Effector memory CD8-positive, alpha-beta T cell (primary cell): Measurements from ENCODE around the gene EREG.

Experiments
- ATAC-seq: fragments of 150-1000 bp; cut with Tn5 transposase; replicated peaks from 2 replicates; pipeline ENCODE4 v1.10.0; 2021; ENCODE audit warnings: mild to moderate bottlenecking, moderate library complexity
- DNase-seq, 3 experiments: peaks; one replicate each; pipeline ENCODE4 v3.0.0; 2021
- H3K27ac Mint-ChIP-seq, 2 donors: one replicate each; pipeline ENCODE4 v1.8.0; 2022; ENCODE audit warnings: mild to moderate bottlenecking in 2 of 2, mixed read lengths in 2 of 2, moderate library complexity in 2 of 2
- H3K27me3 Mint-ChIP-seq, 2 donors: one replicate each; pipeline ENCODE4 v1.8.0; 2022; ENCODE audit warnings: mixed read lengths in 2 of 2
- H3K36me3 Mint-ChIP-seq: one replicate; pipeline ENCODE4 v1.8.0; 2022; ENCODE audit warnings: mild to moderate bottlenecking, moderate library complexity, mixed read lengths; ENCODE audit not compliant: insufficient read depth
- H3K4me1 Mint-ChIP-seq, 2 donors: one replicate each; pipeline ENCODE4 v1.8.0; 2022; ENCODE audit warnings: low read depth in 2 of 2, mixed read lengths in 2 of 2
- H3K4me3 Mint-ChIP-seq, 2 donors: one replicate each; pipeline ENCODE4 v1.8.0; 2022; ENCODE audit warnings: mild to moderate bottlenecking in 2 of 2, mixed read lengths in 2 of 2, moderate library complexity in 2 of 2
- H3K9me3 Mint-ChIP-seq, 2 donors: one replicate each; pipeline ENCODE4 v1.8.0; 2022; ENCODE audit warnings: mixed read lengths in 2 of 2

EREG gene

GRCh38 chr4:74428276-74428675 is 63.3 kb downstream of the EREG start:
- H3K36me3 Mint-ChIP-seq = no peaks in the 10 kb centered on the region
- no peak overlapping the region for H3K4me3 Mint-ChIP-seq
- H3K4me1 Mint-ChIP-seq = no peaks in the 10 kb centered on the region
- no peak for DNase-seq
- peaks cover 2 to 4% of the 10 kb centered on the region in 2 donors for H3K27me3 Mint-ChIP-seq
- no peak for ATAC-seq
- H3K27ac Mint-ChIP-seq = no peak overlapping the region
- H3K9me3 Mint-ChIP-seq = no peaks in the 10 kb centered on the region

- DNase-seq (no peak), ATAC-seq (no peak)
- Mint-ChIP-seq H3K27me3 (peaks cover 6 to 10% of the 10 kb centered on the region in 2 donors), H3K4me3 (no peak overlapping the region), H3K9me3 (no peaks in the 10 kb centered on the region), H3K4me1 (no peaks in the 10 kb centered on the region), H3K27ac (no peak overlapping the region), H3K36me3 (no peaks in the 10 kb centered on the region)
These were observed 66.3 kb downstream of the EREG start for GRCh38 chr4:74431113-74431826.

GRCh38 chr4:74433043-74433442 is 68.1 kb downstream of the EREG start:
- H3K36me3 Mint-ChIP-seq = no peaks in the 10 kb centered on the region
- ATAC-seq (no peak), DNase-seq (no peak)
- H3K27me3 Mint-ChIP-seq = peaks cover 6 to 10% of the 10 kb centered on the region in 2 donors
- no peak overlapping the region for H3K27ac Mint-ChIP-seq
- H3K9me3 Mint-ChIP-seq = no peaks in the 10 kb centered on the region
- no peak overlapping the region for H3K4me3 Mint-ChIP-seq
- no peaks in the 10 kb centered on the region for H3K4me1 Mint-ChIP-seq

- no peak overlapping the region for H3K4me3 Mint-ChIP-seq
- ATAC-seq = no peak
- H3K27me3 Mint-ChIP-seq = peaks cover 6 to 10% of the 10 kb centered on the region in 2 donors
- no peaks in the 10 kb centered on the region for H3K36me3 Mint-ChIP-seq
- H3K9me3 Mint-ChIP-seq = no peaks in the 10 kb centered on the region
- no peak overlapping the region for H3K27ac Mint-ChIP-seq
- no peaks in the 10 kb centered on the region for H3K4me1 Mint-ChIP-seq
- DNase-seq = no peak
These were observed 68.7 kb downstream of the EREG start for GRCh38 chr4:74433541-74434172.

- H3K27ac Mint-ChIP-seq = no peak overlapping the region
- no peak overlapping the region for H3K4me3 Mint-ChIP-seq
- H3K4me1 Mint-ChIP-seq = no peaks in the 10 kb centered on the region
- ATAC-seq (no peak), DNase-seq (no peak)
- H3K9me3 Mint-ChIP-seq = no peaks in the 10 kb centered on the region
- H3K27me3 Mint-ChIP-seq = peaks cover 6 to 10% of the 10 kb centered on the region in 2 donors
- H3K36me3 Mint-ChIP-seq = no peaks in the 10 kb centered on the region
These were observed 70.4 kb downstream of the EREG start for GRCh38 chr4:74435296-74435695.

GRCh38 chr4:74437866-74438265 is 72.9 kb downstream of the EREG start:
- H3K9me3 Mint-ChIP-seq = no peaks in the 10 kb centered on the region
- DNase-seq (no peak), ATAC-seq (no peak)
- no peaks in the 10 kb centered on the region for H3K36me3 Mint-ChIP-seq
- no peak overlapping the region for H3K27ac Mint-ChIP-seq
- peaks cover 6 to 10% of the 10 kb centered on the region in 2 donors for H3K27me3 Mint-ChIP-seq
- no peak overlapping the region for H3K4me3 Mint-ChIP-seq
- H3K4me1 Mint-ChIP-seq = no peaks in the 10 kb centered on the region
